ENCODE data around the gene MYO18B.

The MYO18B gene

GRCh38 chr22:25828422-25828821, 86.4 kb downstream of the MYO18B start:
- DNase-seq: no peak

GRCh38 chr22:25829237-25829636, 87.2 kb downstream of the MYO18B start:
- no peak for DNase-seq

- DNase-seq: no peak
Measured at GRCh38 chr22:25829808-25830777, 88.1 kb downstream of the MYO18B start.

GRCh38 chr22:25833091-25833490, 91.1 kb downstream of the MYO18B start:
- DNase-seq: no peak

GRCh38 chr22:25833676-25834075, 91.7 kb downstream of the MYO18B start:
- no peak for DNase-seq

GRCh38 chr22:25834490-25834889, 92.5 kb downstream of the MYO18B start:
- DNase-seq: no peak

- no peak for DNase-seq
Measured at GRCh38 chr22:25835348-25835747, 93.4 kb downstream of the MYO18B start.

GRCh38 chr22:25837288-25837900, 95.4 kb downstream of the MYO18B start:
- no peak for DNase-seq

- no peak for DNase-seq
Measured at GRCh38 chr22:25838960-25839741, 97.2 kb downstream of the MYO18B start.

- no peak for DNase-seq
Measured at GRCh38 chr22:25839755-25840154, 97.8 kb downstream of the MYO18B start.

- no peak for DNase-seq
Measured at GRCh38 chr22:25840167-25840566, 98.2 kb downstream of the MYO18B start.

- no peak for DNase-seq
Measured at GRCh38 chr22:25840891-25841290, 98.9 kb downstream of the MYO18B start.

- no peak for DNase-seq
Measured at GRCh38 chr22:25841775-25842174, 99.8 kb downstream of the MYO18B start.

- DNase-seq: no peak
Measured at GRCh38 chr22:25843660-25844405, 101.8 kb downstream of the MYO18B start.

GRCh38 chr22:25844601-25845000, 102.6 kb downstream of the MYO18B start:
- no peak for DNase-seq

GRCh38 chr22:25845985-25846745, 104.2 kb downstream of the MYO18B start:
- no peak for DNase-seq

- no peak for DNase-seq
Measured at GRCh38 chr22:25847451-25847850, 105.5 kb downstream of the MYO18B start.

GRCh38 chr22:25848954-25849353, 107.0 kb downstream of the MYO18B start:
- no peak for DNase-seq

GRCh38 chr22:25849522-25849921, 107.5 kb downstream of the MYO18B start:
- no peak for DNase-seq

- DNase-seq: no peak
Measured at GRCh38 chr22:25852223-25852622, 110.2 kb downstream of the MYO18B start.

- no peak for DNase-seq
Measured at GRCh38 chr22:25853078-25853477, 111.1 kb downstream of the MYO18B start.
